Activated B cell treated with CpG ODN at 0.5 μM for 24 hours (primary cell): ENCODE results near the gene SPDYE17. TPM values are rescaled to one million over a fixed set of nuclear protein-coding genes. Genes with fewer than 3 reads are reported as not detected.
"Not testable (repeated sequence)": the region's sequence is repeated elsewhere in the genome, so short reads cannot be mapped to it uniquely, and the experiment has no call there.

Experiments used
- ATAC-seq: fragments of 200-7000 bp; cut with Tn5 transposase; one replicate; pipeline ENCODE4 v1.10.0; 2021; ENCODE audit warnings: low read depth, mild to moderate bottlenecking, moderate library complexity
- CTCF ChIA-PET: fragments of 350-600 bp; sonication (Branson Sonifier 250); formaldehyde crosslinking; loops from one replicate; lab custom pipeline; 2021; ENCODE audit warnings: antibody characterized with exemption; lab: Charles Lee
- POLR2A ChIA-PET: fragments of 350-600 bp; sonication (Branson Sonifier 250); formaldehyde crosslinking; loops from one replicate; lab custom pipeline; 2021; ENCODE audit warnings: antibody characterized with exemption; lab: Charles Lee
- DNase-seq: peaks from one replicate; pipeline ENCODE4 v3.0.0; 2022
- H3K27ac Mint-ChIP-seq: one replicate; pipeline ENCODE4 v1.8.0; 2020; ENCODE audit warnings: mixed read lengths
- H3K27me3 Mint-ChIP-seq: one replicate; pipeline ENCODE4 v1.8.0; 2021; ENCODE audit warnings: mixed read lengths
- H3K36me3 Mint-ChIP-seq: one replicate; pipeline ENCODE4 v1.8.0; 2021; ENCODE audit warnings: low read depth, mixed read lengths
- H3K4me1 Mint-ChIP-seq: one replicate; pipeline ENCODE4 v1.8.0; 2021; ENCODE audit warnings: mixed read lengths
- H3K4me3 Mint-ChIP-seq: one replicate; pipeline ENCODE4 v1.8.0; 2020; ENCODE audit warnings: mild to moderate bottlenecking, mixed read lengths
- H3K9me3 Mint-ChIP-seq: one replicate; pipeline ENCODE4 v1.8.0; 2020; ENCODE audit warnings: mixed read lengths
- intact Hi-C: fragments of 100-400 bp; cut with micrococcal nuclease; formaldehyde crosslinking; loops from one replicate; pipeline ENCODE4 v1.15.1; 2024
- total RNA-seq: library from RNA; stranded (reverse); gene quantifications from 2 replicates; pipeline ENCODE4 v1.2.3, GENCODE V29; 2022

SPDYE17 gene
- not detected in 2 replicates for total RNA-seq

- H3K9me3 Mint-ChIP-seq, H3K4me3 Mint-ChIP-seq, H3K27ac Mint-ChIP-seq, H3K4me1 Mint-ChIP-seq, H3K36me3 Mint-ChIP-seq, POLR2A ChIA-PET, intact Hi-C loops, H3K27me3 Mint-ChIP-seq, CTCF ChIA-PET, ATAC-seq, DNase-seq: not testable (repeated sequence)
These were observed at the start of gene SPDYE17 for GRCh38 chr7:77032261-77032660. SPDYE17 (minus strand) TSS chr7:77032361; CDS start chr7:77030570, 1,791 bp downstream.

DNA sequence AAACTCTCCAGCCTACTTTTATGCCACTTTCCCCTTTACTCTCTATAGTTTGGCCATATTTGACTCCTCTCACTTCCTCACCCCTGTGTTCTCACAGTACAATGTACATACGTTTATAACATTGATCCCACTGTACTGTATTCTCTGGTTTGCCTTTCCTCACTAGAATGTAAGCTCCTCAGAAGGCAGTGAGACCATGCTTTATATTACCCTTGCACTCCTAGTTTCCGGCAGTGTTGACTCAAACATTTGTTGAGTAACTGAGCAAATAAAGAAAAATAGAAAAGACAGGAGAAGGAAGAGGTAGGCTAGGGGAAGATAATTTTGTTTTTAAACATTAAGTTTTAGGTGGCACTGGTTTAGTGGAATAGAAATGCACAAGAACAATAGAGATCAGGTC lies 48.1 kb upstream of the SPDYE17 start:
- not testable (repeated sequence) for H3K9me3 Mint-ChIP-seq, H3K4me1 Mint-ChIP-seq

DNA sequence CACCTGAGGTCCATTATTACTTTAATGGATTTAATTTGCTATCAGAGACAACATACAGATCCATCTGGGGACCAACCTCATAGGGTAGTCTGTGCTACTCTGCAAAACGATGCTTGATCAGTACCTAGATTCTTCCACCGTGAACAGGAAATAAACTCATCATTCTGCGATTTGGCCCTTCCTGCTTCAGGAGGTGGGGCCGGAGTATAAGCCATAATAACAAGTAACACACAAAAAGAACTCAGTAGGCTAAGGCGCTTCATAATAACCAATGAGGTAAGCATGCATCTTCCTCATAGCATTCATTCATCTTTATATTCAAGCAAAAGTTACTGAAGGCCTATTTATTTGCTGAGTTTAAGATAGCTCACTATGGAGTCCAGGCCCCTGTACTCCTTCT lies 47.5 kb upstream of the SPDYE17 start:
- H3K36me3 Mint-ChIP-seq, H3K4me1 Mint-ChIP-seq, H3K9me3 Mint-ChIP-seq, DNase-seq, ATAC-seq, H3K4me3 Mint-ChIP-seq, H3K27ac Mint-ChIP-seq, intact Hi-C loops, POLR2A ChIA-PET, H3K27me3 Mint-ChIP-seq, CTCF ChIA-PET: not testable (repeated sequence)

More for the DNA sequence above, 48.1 kb upstream of the SPDYE17 start:
- intact Hi-C loops, ATAC-seq, POLR2A ChIA-PET, H3K27me3 Mint-ChIP-seq, H3K36me3 Mint-ChIP-seq, CTCF ChIA-PET, H3K27ac Mint-ChIP-seq, H3K4me3 Mint-ChIP-seq, DNase-seq: not testable (repeated sequence)

DNA sequence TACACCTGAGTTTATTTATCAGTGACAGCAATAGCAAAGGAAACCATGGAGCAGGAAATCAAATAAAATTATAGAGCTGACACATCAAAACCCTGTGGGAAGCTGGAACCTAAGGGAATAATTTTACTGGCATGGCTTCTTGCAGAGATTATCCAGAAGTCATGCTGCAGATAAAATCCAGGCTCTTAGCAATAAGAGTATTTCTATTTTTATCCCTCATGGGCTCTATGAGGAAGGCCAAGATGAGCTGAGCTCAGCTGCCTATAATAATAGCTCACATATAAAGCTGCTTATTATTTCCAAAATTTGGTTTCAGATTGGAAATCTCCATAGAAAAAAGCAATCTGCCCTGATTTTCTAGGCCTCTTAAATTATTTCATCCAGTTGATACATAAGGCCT lies 47.0 kb upstream of the SPDYE17 start:
- H3K27ac Mint-ChIP-seq, CTCF ChIA-PET, DNase-seq, intact Hi-C loops, POLR2A ChIA-PET, H3K9me3 Mint-ChIP-seq, H3K4me3 Mint-ChIP-seq, H3K27me3 Mint-ChIP-seq, ATAC-seq, H3K4me1 Mint-ChIP-seq: not testable (repeated sequence)
- peaks cover 12% of the 10 kb centered on the region for H3K36me3 Mint-ChIP-seq

- H3K27me3 Mint-ChIP-seq, intact Hi-C loops, H3K9me3 Mint-ChIP-seq, DNase-seq, H3K4me3 Mint-ChIP-seq, POLR2A ChIA-PET, ATAC-seq, H3K4me1 Mint-ChIP-seq, CTCF ChIA-PET, H3K27ac Mint-ChIP-seq: not testable (repeated sequence)
- H3K36me3 Mint-ChIP-seq = peaks cover 14% of the 10 kb centered on the region
These were observed 44.9 kb upstream of the SPDYE17 start for GRCh38 chr7:77077060-77077459.

- intact Hi-C loops, H3K9me3 Mint-ChIP-seq, H3K27me3 Mint-ChIP-seq, H3K4me3 Mint-ChIP-seq, POLR2A ChIA-PET, CTCF ChIA-PET, H3K4me1 Mint-ChIP-seq, ATAC-seq, DNase-seq, H3K27ac Mint-ChIP-seq: not testable (repeated sequence)
- peaks cover 26% of the 10 kb centered on the region for H3K36me3 Mint-ChIP-seq
These were observed 42.7 kb upstream of the SPDYE17 start for GRCh38 chr7:77074786-77075396.

- H3K36me3 Mint-ChIP-seq = peaks cover 25% of the 10 kb centered on the region
- H3K27me3 Mint-ChIP-seq, H3K4me1 Mint-ChIP-seq, H3K4me3 Mint-ChIP-seq, H3K9me3 Mint-ChIP-seq, POLR2A ChIA-PET, intact Hi-C loops, H3K27ac Mint-ChIP-seq, CTCF ChIA-PET, DNase-seq, ATAC-seq: not testable (repeated sequence)
These were observed 38.9 kb upstream of the SPDYE17 start for GRCh38 chr7:77071108-77071507.

DNA sequence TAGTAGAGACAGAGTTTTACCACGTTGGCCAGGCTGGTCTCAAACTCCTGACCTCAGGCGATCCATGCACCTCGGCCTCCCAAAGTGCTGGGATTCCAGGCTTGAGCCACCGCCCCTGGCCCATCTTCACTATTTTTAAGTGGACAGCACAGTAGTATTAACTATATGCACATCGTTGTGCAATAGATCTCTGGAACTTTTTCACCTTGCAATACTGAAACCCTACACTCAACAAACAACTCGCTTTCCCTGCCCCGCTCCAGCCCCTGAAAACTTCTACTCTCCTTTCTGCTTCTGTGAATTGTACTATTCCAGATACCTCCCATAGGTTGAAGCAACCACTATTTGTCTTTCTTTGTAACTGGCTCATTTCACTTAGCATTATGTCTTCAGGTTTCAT lies 33.7 kb upstream of the SPDYE17 start:
- H3K4me3 Mint-ChIP-seq, H3K27me3 Mint-ChIP-seq, H3K4me1 Mint-ChIP-seq, intact Hi-C loops, POLR2A ChIA-PET, CTCF ChIA-PET, H3K27ac Mint-ChIP-seq, ATAC-seq, H3K9me3 Mint-ChIP-seq, DNase-seq, H3K36me3 Mint-ChIP-seq: not testable (repeated sequence)

DNA sequence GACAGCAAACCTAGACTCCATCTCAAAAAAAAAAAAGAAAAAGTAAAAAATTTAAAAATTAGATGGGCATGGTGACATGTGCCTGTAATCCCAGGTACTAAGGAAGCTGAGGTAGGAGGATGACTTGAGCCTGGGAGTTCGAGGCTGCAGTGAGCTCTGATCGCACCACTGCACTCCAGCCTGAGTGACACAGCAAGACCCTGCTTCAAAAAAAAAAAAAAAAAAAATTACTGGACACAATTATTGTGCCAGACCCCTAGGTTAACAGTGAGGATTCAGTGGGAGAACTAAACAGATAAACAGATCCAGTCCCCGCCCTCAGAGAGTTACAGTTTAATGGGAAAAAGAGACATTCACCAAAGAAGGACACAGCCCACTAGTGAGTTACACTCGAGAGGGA lies 31.6 kb upstream of the SPDYE17 start:
- H3K27ac Mint-ChIP-seq, CTCF ChIA-PET, DNase-seq, intact Hi-C loops, H3K27me3 Mint-ChIP-seq, H3K4me1 Mint-ChIP-seq, ATAC-seq, POLR2A ChIA-PET, H3K36me3 Mint-ChIP-seq, H3K9me3 Mint-ChIP-seq, H3K4me3 Mint-ChIP-seq: not testable (repeated sequence)

GRCh38 chr7:77062557-77062956 lies 30.4 kb upstream of the SPDYE17 start, which contains the start of gene SPDYE18:
SPDYE18 (minus strand) TSS chr7:77062558; CDS start chr7:77060512, 2,046 bp downstream.
- H3K4me3 Mint-ChIP-seq, POLR2A ChIA-PET, DNase-seq, H3K36me3 Mint-ChIP-seq, H3K27ac Mint-ChIP-seq, H3K9me3 Mint-ChIP-seq, H3K27me3 Mint-ChIP-seq, CTCF ChIA-PET, H3K4me1 Mint-ChIP-seq, intact Hi-C loops, ATAC-seq: not testable (repeated sequence)

DNA sequence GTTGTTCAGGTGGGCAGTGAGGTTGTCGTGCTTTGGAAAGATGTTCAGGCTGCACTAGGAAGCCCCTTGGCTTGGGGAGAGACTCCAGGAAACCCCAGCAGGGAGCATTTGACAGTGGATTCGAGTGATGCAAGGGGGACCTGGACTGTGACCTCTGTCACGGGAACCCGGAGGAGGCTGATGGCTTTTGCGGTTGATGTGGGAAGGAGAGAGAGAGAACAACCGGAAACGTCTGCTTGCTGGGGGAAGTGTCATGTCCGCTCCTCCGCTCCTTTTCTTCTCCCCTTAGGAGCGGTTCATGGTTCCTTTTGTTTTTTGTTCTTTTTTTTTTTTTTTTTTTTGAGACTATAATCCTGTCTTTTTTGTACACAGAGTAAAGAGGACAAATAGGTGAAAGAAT lies 5.8 kb downstream of the SPDYE17 start:
- intact Hi-C loops, CTCF ChIA-PET, H3K36me3 Mint-ChIP-seq, DNase-seq, H3K4me3 Mint-ChIP-seq, POLR2A ChIA-PET, ATAC-seq, H3K27ac Mint-ChIP-seq, H3K4me1 Mint-ChIP-seq, H3K27me3 Mint-ChIP-seq, H3K9me3 Mint-ChIP-seq: not testable (repeated sequence)

GRCh38 chr7:77010074-77010680 lies 22.0 kb downstream of the SPDYE17 start:
- intact Hi-C loops, H3K4me1 Mint-ChIP-seq, H3K9me3 Mint-ChIP-seq, ATAC-seq, DNase-seq, H3K36me3 Mint-ChIP-seq, H3K4me3 Mint-ChIP-seq, POLR2A ChIA-PET, CTCF ChIA-PET, H3K27me3 Mint-ChIP-seq, H3K27ac Mint-ChIP-seq: not testable (repeated sequence)
